Right ventricle myocardium inferior (tissue), 1 donor: Measurements from ENCODE around the gene CHMP3. TPM values are rescaled to one million over a fixed set of nuclear protein-coding genes. Genes with fewer than 3 reads are reported as not detected.
"Not testable (repeated sequence)": the region's sequence is repeated elsewhere in the genome, so short reads cannot be mapped to it uniquely, and the experiment has no call there.

Experiments
- ATAC-seq: fragments of 200-7000 bp; cut with Tn5 transposase; one replicate; pipeline ENCODE4 v1.9.1; 2020; ENCODE audit warnings: mild to moderate bottlenecking, moderate library complexity
- DNase-seq: peaks from one replicate; pipeline ENCODE4 v3.0.0; 2021; ENCODE audit errors: missing footprints
- intact Hi-C: fragments of 100-400 bp; cut with DNase I; formaldehyde crosslinking; loops from one replicate; pipeline ENCODE4 v1.11.0; 2022
- total RNA-seq: library from RNA; stranded (reverse); fragmentation: NEBNext Ultra II Directional; extraction: Animal tissue kit (Norgen Biotek cat#: 25700); gene quantifications from one replicate; pipeline ENCODE4 v1.2.1, GENCODE V29; 2021
- donor health status: DM: no; HTN: yes; CAD: no; lungs with severe emphysema.

CHMP3 gene
- total RNA-seq, 1 donor from 2014 or later: 171 TPM

- ATAC-seq: no peak
- intact Hi-C loops: no loop called here
- no peak for DNase-seq
These were observed 43.9 kb downstream of the CHMP3 start for GRCh38 chr2:86519349-86519748.

GRCh38 chr2:86518481-86518880, 44.8 kb downstream of the CHMP3 start:
- DNase-seq: peak; percentile 58
- intact Hi-C loops: no loop called here
- peak; percentile 46 for ATAC-seq

GRCh38 chr2:86513948-86514660, 49.1 kb downstream of the CHMP3 start:
- no peak for DNase-seq
- no peak for ATAC-seq
- intact Hi-C loops: no loop called here

GRCh38 chr2:86512892-86513291, 50.4 kb downstream of the CHMP3 start:
- ATAC-seq: no peak
- no peak for DNase-seq

GRCh38 chr2:86512034-86512433, 51.2 kb downstream of the CHMP3 start:
- DNase-seq: no peak
- no peak for ATAC-seq
- intact Hi-C loops: no loop called here

More at GRCh38 chr2:86512892-86513291, 50.4 kb downstream of the CHMP3 start:
- intact Hi-C loops: no loop called here

GRCh38 chr2:86510436-86510933, 52.8 kb downstream of the CHMP3 start:
- intact Hi-C loops: no loop called here
- ATAC-seq: peak; percentile 58
- no peak for DNase-seq

GRCh38 chr2:86507600-86507999, 55.6 kb downstream of the CHMP3 start:
- ATAC-seq (peak; percentile 47), DNase-seq (no peak)
- intact Hi-C loops: loop anchor here (5.0 kb wide), 1 partner anchor 115 kb away; the partner anchor contains the start of gene RNF103

- no peak for DNase-seq
- intact Hi-C loops: no loop called here
- no peak for ATAC-seq
These were observed 62.7 kb downstream of the CHMP3 start for GRCh38 chr2:86500325-86501083.

GRCh38 chr2:86499326-86499725, 63.9 kb downstream of the CHMP3 start:
- ATAC-seq (no peak), DNase-seq (no peak)
- intact Hi-C loops: no loop called here

- intact Hi-C loops: no loop called here
- ATAC-seq (no peak), DNase-seq (no peak)
These were observed 64.6 kb downstream of the CHMP3 start for GRCh38 chr2:86498468-86499260.

- DNase-seq, intact Hi-C loops, ATAC-seq: not testable (repeated sequence)
These were observed 66.9 kb downstream of the CHMP3 start for GRCh38 chr2:86496391-86496790.

GRCh38 chr2:86492048-86492453, 71.2 kb downstream of the CHMP3 start:
- intact Hi-C loops: no loop called here
- ATAC-seq: no peak
- no peak for DNase-seq

- intact Hi-C loops: no loop called here
- no peak for DNase-seq
- ATAC-seq: no peak
These were observed 72.2 kb downstream of the CHMP3 start for GRCh38 chr2:86491088-86491487.

GRCh38 chr2:86490245-86490644, 73.0 kb downstream of the CHMP3 start:
- ATAC-seq (no peak), DNase-seq (no peak)
- intact Hi-C loops: no loop called here

- intact Hi-C loops: loop anchor here (5.0 kb wide), 1 partner anchor 47 kb away; the partner anchor contains the start of gene KDM3A
These were observed 73.7 kb downstream of the CHMP3 start for GRCh38 chr2:86489542-86489941.

GRCh38 chr2:86488561-86489250, 74.5 kb downstream of the CHMP3 start:
- no peak for DNase-seq
- ATAC-seq: no peak
- intact Hi-C loops: loop anchor here (5.0 kb wide), 1 partner anchor 46 kb away; the partner anchor contains the start of gene KDM3A

More at GRCh38 chr2:86489542-86489941, 73.7 kb downstream of the CHMP3 start:
- ATAC-seq (no peak), DNase-seq (no peak)

- intact Hi-C loops: loop anchor here (5.0 kb wide), 1 partner anchor 45 kb away; the partner anchor contains the start of gene KDM3A
- no peak for ATAC-seq
- DNase-seq: no peak
These were observed 76.2 kb downstream of the CHMP3 start for GRCh38 chr2:86487062-86487461.

GRCh38 chr2:86485802-86486201, 77.4 kb downstream of the CHMP3 start:
- ATAC-seq: no peak
- intact Hi-C loops: loop anchor here (5.0 kb wide), 1 partner anchor 44 kb away; the partner anchor contains the start of gene KDM3A
- DNase-seq: no peak
